ENCODE results near the gene DONSON.

GRCh38 chr21:33544451-33545195 lies 43.9 kb downstream of the DONSON start:
- TF ChIP-seq GATA3 (IDR thresholded peaks at IDR 0.05; ENCODE audit: low read depth, low read length) (no peak), GATA2 (IDR thresholded peaks at IDR 0.05; ENCODE audit: low read depth, low read length) (no peak)
